Trophoblast cell (in vitro differentiated cells and primary cell): Measurements from ENCODE around the gene CD80.

ENCODE experiments used
- DNase-seq, 2 donors: peaks; one replicate each; pipeline ENCODE4 v3.0.0-alpha.2; 2016
- H2AFZ ChIP-seq: 2 replicates; pipeline ENCODE4 v1.6.1; 2013; ENCODE audit warnings: low read length, moderate library complexity, mild to moderate bottlenecking; ENCODE audit not compliant: insufficient read depth, poor library complexity
- H2AK5ac ChIP-seq: 2 replicates; pipeline ENCODE4 v1.6.1; 2013; ENCODE audit warnings: mild to moderate bottlenecking, low read length
- H2BK120ac ChIP-seq: 2 replicates; pipeline ENCODE4 v1.6.1; 2013; ENCODE audit warnings: low read length, mild to moderate bottlenecking, moderate library complexity; ENCODE audit not compliant: insufficient read depth, poor library complexity
- H2BK12ac ChIP-seq: 2 replicates; pipeline ENCODE4 v1.6.1; 2013; ENCODE audit warnings: mild to moderate bottlenecking, low read length, moderate library complexity
- H2BK5ac ChIP-seq: 2 replicates; pipeline ENCODE4 v1.6.1; 2013; ENCODE audit warnings: low read length, low read depth, moderate library complexity, mild to moderate bottlenecking; ENCODE audit not compliant: poor library complexity
- H3K14ac ChIP-seq: 2 replicates; pipeline ENCODE4 v1.6.1; 2013; ENCODE audit warnings: mild to moderate bottlenecking, low read length
- H3K18ac ChIP-seq: 2 replicates; pipeline ENCODE4 v1.6.1; 2013; ENCODE audit warnings: mild to moderate bottlenecking, low read length
- H3K23ac ChIP-seq: 2 replicates; pipeline ENCODE4 v1.6.1; 2013; ENCODE audit warnings: low read length
- H3K27ac ChIP-seq: 2 replicates; pipeline ENCODE4 v1.5.1; 2013; ENCODE audit warnings: low read depth, mild to moderate bottlenecking, inconsistent platforms, low read length, moderate library complexity
- H3K27me3 ChIP-seq: 2 replicates; pipeline ENCODE4 v1.6.1; 2013; ENCODE audit warnings: inconsistent platforms, mild to moderate bottlenecking, low read length, moderate library complexity; ENCODE audit not compliant: insufficient read depth
- H3K36me3 ChIP-seq, 2 experiments: 1 replicate in 1 of 2; 2 replicates in 1 of 2; pipeline ENCODE4 v1.6.1; 2013; ENCODE audit warnings: low read length in 2 of 2, mild to moderate bottlenecking in 2 of 2, moderate library complexity in 1 of 2; ENCODE audit not compliant: insufficient read depth in 2 of 2, control insufficient read depth in 1 of 2
- H3K4ac ChIP-seq: 2 replicates; pipeline ENCODE4 v1.6.1; 2013; ENCODE audit warnings: low read depth, mild to moderate bottlenecking, low read length, moderate library complexity
- H3K4me1 ChIP-seq, 2 experiments: 1 replicate in 1 of 2; 2 replicates in 1 of 2; pipeline ENCODE4 v1.6.1; 2013; ENCODE audit warnings: low read length in 2 of 2, mild to moderate bottlenecking in 2 of 2, moderate library complexity in 1 of 2; ENCODE audit not compliant: insufficient read depth in 2 of 2, control insufficient read depth in 1 of 2
- H3K4me2 ChIP-seq: 2 replicates; pipeline ENCODE4 v1.6.1; 2013; ENCODE audit warnings: inconsistent platforms, mild to moderate bottlenecking, low read length, moderate library complexity
- H3K4me3 ChIP-seq: 2 replicates; pipeline ENCODE4 v1.5.1; 2013; ENCODE audit warnings: mild to moderate bottlenecking, low read depth, low read length, inconsistent platforms
- H3K79me1 ChIP-seq: one replicate; pipeline ENCODE4 v1.6.1; 2013; ENCODE audit warnings: low read length
- H3K79me2 ChIP-seq: 2 replicates; pipeline ENCODE4 v1.6.1; 2013; ENCODE audit warnings: low read length, mild to moderate bottlenecking; ENCODE audit not compliant: control insufficient read depth, insufficient read depth, poor library complexity
- H3K9ac ChIP-seq: 2 replicates; pipeline ENCODE4 v1.6.1; 2013; ENCODE audit warnings: mild to moderate bottlenecking, low read length
- H3K9me3 ChIP-seq: 2 replicates; pipeline ENCODE4 v1.6.1; 2013; ENCODE audit warnings: low read depth, mild to moderate bottlenecking, control low read depth, inconsistent platforms, low read length; ENCODE audit not compliant: insufficient read depth
- H4K12ac ChIP-seq: 2 replicates; pipeline ENCODE4 v1.6.1; 2013; ENCODE audit warnings: low read depth, mild to moderate bottlenecking, low read length, moderate library complexity
- H4K8ac ChIP-seq: 2 replicates; pipeline ENCODE4 v1.6.1; 2013; ENCODE audit warnings: low read depth, mild to moderate bottlenecking, low read length, moderate library complexity
- H4K91ac ChIP-seq: one replicate; pipeline ENCODE4 v1.6.1; 2013; ENCODE audit warnings: low read depth, mild to moderate bottlenecking, low read length, moderate library complexity
- WGBS: extraction: QIAGEN DNeasy Blood & Tissue Kit; methylation state at CpG from one replicate; pipeline ENCODE4 v1.1.7; 2013; ENCODE audit warnings: missing lambda C conversion rate; ENCODE audit not compliant: insufficient read length, insufficient coverage; ENCODE audit errors: extremely low coverage; 5-methylcytosine and 5-hydroxymethylcytosine counted together

Gene CD80

GRCh38 chr3:119571688-119572087 is 12.3 kb upstream of the CD80 start:
- H2BK5ac ChIP-seq = no peak overlapping the region
- H3K27ac ChIP-seq = no peak overlapping the region
- H3K79me1 ChIP-seq = no peaks in the 10 kb centered on the region
- no peak overlapping the region for H2AFZ ChIP-seq
- H3K9ac ChIP-seq = no peak overlapping the region
- no peak overlapping the region for H3K4me3 ChIP-seq
- no peak overlapping the region for H3K4ac ChIP-seq
- DNase-seq = peak; percentile 65 to 68
- H3K4me2 ChIP-seq = no peak overlapping the region
- H3K36me3 ChIP-seq = no peaks in the 10 kb centered on the region
- H3K27me3 ChIP-seq = no peaks in the 10 kb centered on the region
- H3K4me1 ChIP-seq = peaks cover 0 to 3% of the 10 kb centered on the region in 2 experiments
- peak overlapping the region; percentile 35 for H2BK120ac ChIP-seq
- H2AK5ac ChIP-seq = no peak overlapping the region
- H3K14ac ChIP-seq = no peak overlapping the region
- no peaks in the 10 kb centered on the region for H3K79me2 ChIP-seq
- H4K91ac ChIP-seq = no peak overlapping the region
- no peak overlapping the region for H4K12ac ChIP-seq
- WGBS = no CpG with 5 or more reads among the region's 5 CpGs
- H2BK12ac ChIP-seq = no peak overlapping the region
- no peak overlapping the region for H3K18ac ChIP-seq
- no peaks in the 10 kb centered on the region for H3K9me3 ChIP-seq
- no peak overlapping the region for H3K23ac ChIP-seq
- no peak overlapping the region for H4K8ac ChIP-seq

GRCh38 chr3:119571230-119571629 is 11.8 kb upstream of the CD80 start:
- H3K27ac ChIP-seq = no peak overlapping the region
- H2BK120ac ChIP-seq = no peak overlapping the region
- H2AK5ac ChIP-seq = no peak overlapping the region
- no peaks in the 10 kb centered on the region for H3K36me3 ChIP-seq
- H3K18ac ChIP-seq = no peak overlapping the region
- H3K14ac ChIP-seq = no peak overlapping the region
- WGBS = no CpG with 5 or more reads among the region's 1 CpG
- no peaks in the 10 kb centered on the region for H3K79me1 ChIP-seq
- H3K9ac ChIP-seq = no peak overlapping the region
- no peak overlapping the region for H4K91ac ChIP-seq
- no peak overlapping the region for H3K4ac ChIP-seq
- H2BK12ac ChIP-seq = no peak overlapping the region
- H3K4me2 ChIP-seq = no peak overlapping the region
- no peaks in the 10 kb centered on the region for H3K27me3 ChIP-seq
- H2BK5ac ChIP-seq = no peak overlapping the region
- H3K23ac ChIP-seq = no peak overlapping the region
- DNase-seq = peak; percentile 89 to 98
- no peak overlapping the region for H4K12ac ChIP-seq
- no peak overlapping the region for H2AFZ ChIP-seq
- H4K8ac ChIP-seq = no peak overlapping the region
- H3K4me3 ChIP-seq = no peak overlapping the region
- no peaks in the 10 kb centered on the region for H3K79me2 ChIP-seq
- H3K4me1 ChIP-seq = peaks cover 0 to 3% of the 10 kb centered on the region in 2 experiments
- no peaks in the 10 kb centered on the region for H3K9me3 ChIP-seq

- H3K27ac ChIP-seq = no peak overlapping the region
- H2BK12ac ChIP-seq = no peak overlapping the region
- H3K18ac ChIP-seq = no peak overlapping the region
- H3K4ac ChIP-seq = no peak overlapping the region
- peaks cover 0 to 3% of the 10 kb centered on the region in 2 experiments for H3K4me1 ChIP-seq
- no peak overlapping the region for H3K4me3 ChIP-seq
- no peak overlapping the region for H2AK5ac ChIP-seq
- H2BK5ac ChIP-seq = no peak overlapping the region
- no peak overlapping the region for H3K14ac ChIP-seq
- H3K9me3 ChIP-seq = no peaks in the 10 kb centered on the region
- no peak overlapping the region for H4K8ac ChIP-seq
- H3K27me3 ChIP-seq = no peaks in the 10 kb centered on the region
- H4K12ac ChIP-seq = no peak overlapping the region
- WGBS = no CpG with 5 or more reads among the region's 5 CpGs
- no peak overlapping the region for H4K91ac ChIP-seq
- H3K4me2 ChIP-seq = no peak overlapping the region
- H3K9ac ChIP-seq = no peak overlapping the region
- no peak overlapping the region for H2BK120ac ChIP-seq
- no peak overlapping the region for H3K23ac ChIP-seq
- no peaks in the 10 kb centered on the region for H3K79me1 ChIP-seq
- no peaks in the 10 kb centered on the region for H3K36me3 ChIP-seq
- peak in 1 of 2 donors; percentile 41 for DNase-seq
- no peak overlapping the region for H2AFZ ChIP-seq
- no peaks in the 10 kb centered on the region for H3K79me2 ChIP-seq
Observed at GRCh38 chr3:119570229-119570628, 10.8 kb upstream of the CD80 start.

GRCh38 chr3:119569156-119569555 is 9.7 kb upstream of the CD80 start:
- Histone ChIP-seq H3K4me3 (no peak overlapping the region), H2AFZ (no peak overlapping the region), H2BK5ac (no peak overlapping the region), H3K36me3 (no peaks in the 10 kb centered on the region), H2BK120ac (no peak overlapping the region), H3K4me1 (peaks cover 0 to 3% of the 10 kb centered on the region in 2 experiments), H3K27ac (no peak overlapping the region), H2AK5ac (no peak overlapping the region), H4K91ac (no peak overlapping the region), H3K9ac (no peak overlapping the region), H3K27me3 (no peaks in the 10 kb centered on the region), H3K18ac (no peak overlapping the region), H3K4me2 (no peak overlapping the region), H3K23ac (no peak overlapping the region), H2BK12ac (no peak overlapping the region), H3K9me3 (no peaks in the 10 kb centered on the region), H3K14ac (no peak overlapping the region), H4K12ac (no peak overlapping the region), H3K4ac (no peak overlapping the region), H3K79me1 (no peaks in the 10 kb centered on the region), H4K8ac (no peak overlapping the region), H3K79me2 (no peaks in the 10 kb centered on the region)
- WGBS = no CpG with 5 or more reads among the region's 4 CpGs
- DNase-seq = no peak
